ENCODE data around the gene MELTF.

MELTF gene

DNA sequence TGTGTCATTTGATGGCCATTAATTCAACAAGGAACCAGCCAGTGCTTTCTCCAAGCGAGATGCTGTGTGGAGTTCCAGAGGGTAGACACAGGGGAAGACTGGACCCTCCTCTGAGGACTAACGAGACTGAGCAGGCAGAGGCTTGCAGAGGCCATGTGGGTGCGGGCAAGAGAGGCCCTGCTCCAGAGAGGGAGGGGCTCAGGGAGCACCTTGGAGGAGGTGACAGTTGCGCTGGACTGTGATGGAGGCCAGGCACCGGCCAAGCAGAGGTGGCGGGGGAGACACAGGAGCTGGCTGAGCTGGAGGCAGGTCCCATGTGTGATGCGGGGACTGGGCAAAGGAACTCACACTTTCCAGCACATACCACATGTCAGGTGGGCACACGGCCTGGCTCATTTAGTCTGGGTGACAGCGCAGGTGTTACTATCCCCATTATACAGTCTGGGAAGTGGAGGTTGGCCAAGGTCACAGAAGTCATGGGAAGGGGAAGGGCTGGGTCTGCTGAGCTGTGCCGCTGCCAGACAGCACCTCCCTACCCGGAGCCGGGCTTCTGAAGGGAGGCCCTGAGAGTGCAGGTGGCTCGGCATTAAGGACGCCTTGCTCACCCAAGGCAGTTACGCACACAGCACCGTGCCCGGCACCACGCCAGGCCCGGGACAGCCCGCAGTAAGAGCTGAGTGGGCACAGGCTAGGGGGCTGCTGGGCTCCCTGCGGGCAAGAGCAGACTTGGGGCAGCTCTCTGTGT lies 3.7 kb downstream of the MELTF start:
- H3K9ac ChIP-seq (ENCODE audit: low read length) = no peak overlapping the region
- no peaks in the 10 kb centered on the region for H3K9me3 ChIP-seq (ENCODE audit: control insufficient read depth, insufficient read depth, low read depth, low read length)
- H3K4me3 ChIP-seq (ENCODE audit: low read depth, low read length) = no peak overlapping the region
- no peaks in the 10 kb centered on the region for H3K36me3 ChIP-seq (ENCODE audit: control insufficient read depth, insufficient read depth, low read length)
- H3K27me3 ChIP-seq (ENCODE audit: control insufficient read depth, insufficient read depth, low read length) = peaks cover 14% of the 10 kb centered on the region
- H3K27ac ChIP-seq (ENCODE audit: low read depth, low read length) = no peak overlapping the region
- H3K4me1 ChIP-seq (ENCODE audit: control insufficient read depth, insufficient read depth, low read length) = peaks cover 36% of the 10 kb centered on the region

DNA sequence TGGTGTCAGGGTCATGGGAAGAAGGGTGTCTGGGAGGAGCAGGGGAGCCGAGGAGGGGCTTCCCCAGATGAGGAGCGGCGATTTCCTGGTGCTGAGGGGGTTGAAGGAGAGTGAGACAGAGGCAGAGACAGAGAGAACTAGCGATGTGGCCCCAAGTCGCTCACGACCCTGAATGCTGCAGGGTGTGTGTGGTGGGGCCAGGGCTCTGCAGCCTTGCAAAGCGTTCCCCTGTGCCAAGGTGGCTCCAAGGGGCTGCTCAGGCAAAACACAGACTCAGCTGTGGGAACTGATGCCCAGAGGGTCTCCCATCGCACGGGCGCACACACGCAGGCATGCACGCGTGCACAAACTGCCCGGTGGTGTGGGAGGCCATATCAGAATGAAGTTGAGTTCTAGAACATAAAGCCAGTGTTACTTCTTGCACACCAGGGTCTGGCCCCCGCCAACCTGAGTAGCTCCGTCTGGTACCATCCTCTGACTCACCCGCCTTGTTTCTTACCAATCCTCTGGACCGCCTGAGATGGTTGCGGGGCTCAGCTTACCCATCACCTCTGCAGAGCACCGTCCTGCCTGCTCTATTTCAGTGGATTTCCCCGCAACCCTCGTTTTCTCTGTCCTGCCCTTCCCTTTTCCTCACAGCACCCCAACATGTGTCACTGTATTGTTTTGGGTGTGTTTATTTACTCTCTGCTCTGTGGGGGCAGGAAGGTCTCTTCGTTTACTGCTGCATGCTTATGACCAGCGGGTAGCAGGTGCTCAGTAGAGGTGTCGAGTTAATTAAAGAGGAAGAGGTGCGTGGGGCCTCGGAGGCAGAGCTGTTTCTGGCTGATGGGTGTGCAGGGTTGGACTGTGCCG lies 4.5 kb downstream of the MELTF start:
- H3K9ac ChIP-seq (ENCODE audit: low read length) = no peak overlapping the region
- no peaks in the 10 kb centered on the region for H3K36me3 ChIP-seq (ENCODE audit: control insufficient read depth, insufficient read depth, low read length)
- H3K4me3 ChIP-seq (ENCODE audit: low read depth, low read length) = no peak overlapping the region
- no peaks in the 10 kb centered on the region for H3K9me3 ChIP-seq (ENCODE audit: control insufficient read depth, insufficient read depth, low read depth, low read length)
- H3K27ac ChIP-seq (ENCODE audit: low read depth, low read length) = no peak overlapping the region
- peaks cover 36% of the 10 kb centered on the region for H3K4me1 ChIP-seq (ENCODE audit: control insufficient read depth, insufficient read depth, low read length)
- H3K27me3 ChIP-seq (ENCODE audit: control insufficient read depth, insufficient read depth, low read length) = peaks cover 14% of the 10 kb centered on the region

DNA sequence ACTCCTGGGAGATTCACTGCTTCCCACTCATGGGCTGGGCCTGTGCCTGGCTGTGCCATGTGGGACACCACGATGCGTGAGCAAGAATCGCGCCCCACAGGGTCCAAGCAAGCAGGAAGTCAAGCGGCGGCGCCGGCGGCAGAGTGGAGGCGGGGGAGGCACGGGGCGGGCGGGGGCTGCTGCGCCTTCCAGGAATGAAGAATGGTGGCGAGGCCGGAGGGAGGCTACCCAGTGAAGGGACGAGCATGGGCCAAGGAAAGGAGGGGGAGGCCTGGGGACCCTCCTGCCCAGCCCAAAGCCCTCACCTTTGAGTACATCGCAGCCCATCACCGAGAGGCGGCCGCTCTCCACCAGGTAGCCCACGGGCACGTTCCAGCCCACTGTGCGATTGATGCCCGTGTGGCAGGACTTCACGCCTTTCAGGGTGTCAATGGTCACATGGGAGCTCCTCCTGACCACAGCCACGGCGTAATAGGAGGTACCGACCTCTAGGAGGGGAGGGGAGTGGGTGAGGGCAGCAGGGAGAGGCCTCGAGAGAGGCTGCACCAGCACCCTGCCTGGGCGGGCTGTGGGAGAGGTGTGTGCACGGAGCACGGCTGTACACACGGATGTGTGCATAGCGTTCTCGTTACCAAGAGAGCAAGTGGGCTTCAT lies 5.5 kb downstream of the MELTF start:
- no peak overlapping the region for H3K4me3 ChIP-seq (ENCODE audit: low read depth, low read length)
- no peaks in the 10 kb centered on the region for H3K36me3 ChIP-seq (ENCODE audit: control insufficient read depth, insufficient read depth, low read length)
- no peaks in the 10 kb centered on the region for H3K9me3 ChIP-seq (ENCODE audit: control insufficient read depth, insufficient read depth, low read depth, low read length)
- H3K27me3 ChIP-seq (ENCODE audit: control insufficient read depth, insufficient read depth, low read length) = peaks cover 10% of the 10 kb centered on the region
- no peak overlapping the region for H3K27ac ChIP-seq (ENCODE audit: low read depth, low read length)
- H3K4me1 ChIP-seq (ENCODE audit: control insufficient read depth, insufficient read depth, low read length) = peaks cover 36% of the 10 kb centered on the region
- no peak overlapping the region for H3K9ac ChIP-seq (ENCODE audit: low read length)

DNA sequence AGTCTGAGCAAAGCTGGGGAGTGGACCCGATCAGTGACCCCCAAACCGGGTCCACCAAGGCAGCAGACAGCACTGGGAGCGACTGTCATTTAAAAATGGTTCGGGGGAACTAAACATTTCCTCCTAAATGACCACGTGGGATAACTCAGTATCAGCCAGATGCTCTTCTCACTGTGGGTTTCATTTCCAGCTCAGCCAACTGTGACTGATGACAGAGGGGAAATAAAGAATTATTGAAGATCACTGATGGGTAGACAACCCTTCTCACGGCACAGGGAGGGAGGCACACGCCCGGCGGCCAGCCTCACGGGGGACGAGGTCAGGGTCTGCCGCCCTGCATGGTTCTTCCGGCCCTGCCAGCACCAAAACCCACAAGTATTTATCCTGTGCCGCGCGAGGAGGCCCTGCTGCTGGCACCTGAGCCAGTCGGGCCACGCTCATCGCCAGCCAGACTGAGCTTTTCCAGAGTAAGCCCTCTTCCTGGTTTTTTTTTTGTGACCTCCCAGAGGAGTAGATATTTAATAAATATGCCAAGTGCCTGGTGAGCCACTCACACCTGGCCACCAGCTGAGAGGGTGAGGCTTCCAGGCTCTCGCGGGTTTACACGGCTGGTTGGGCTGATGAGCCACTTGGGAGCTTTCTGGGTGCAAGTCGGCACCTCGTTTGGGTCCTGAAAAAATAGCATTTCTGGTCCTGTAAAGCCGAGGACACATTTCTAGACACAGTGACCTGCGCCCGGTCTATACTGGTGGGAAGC lies 6.2 kb downstream of the MELTF start:
- Histone ChIP-seq H3K9me3 (ENCODE audit: control insufficient read depth, insufficient read depth, low read depth, low read length) (no peaks in the 10 kb centered on the region), H3K4me1 (ENCODE audit: control insufficient read depth, insufficient read depth, low read length) (peaks cover 33% of the 10 kb centered on the region), H3K4me3 (ENCODE audit: low read depth, low read length) (0 out of 2 replicates have a peak overlapping the region, but pooled peaks have one; percentile 4), H3K27ac (ENCODE audit: low read depth, low read length) (no peak overlapping the region), H3K27me3 (ENCODE audit: control insufficient read depth, insufficient read depth, low read length) (peaks cover 3% of the 10 kb centered on the region), H3K36me3 (ENCODE audit: control insufficient read depth, insufficient read depth, low read length) (no peaks in the 10 kb centered on the region), H3K9ac (ENCODE audit: low read length) (no peak overlapping the region)

DNA sequence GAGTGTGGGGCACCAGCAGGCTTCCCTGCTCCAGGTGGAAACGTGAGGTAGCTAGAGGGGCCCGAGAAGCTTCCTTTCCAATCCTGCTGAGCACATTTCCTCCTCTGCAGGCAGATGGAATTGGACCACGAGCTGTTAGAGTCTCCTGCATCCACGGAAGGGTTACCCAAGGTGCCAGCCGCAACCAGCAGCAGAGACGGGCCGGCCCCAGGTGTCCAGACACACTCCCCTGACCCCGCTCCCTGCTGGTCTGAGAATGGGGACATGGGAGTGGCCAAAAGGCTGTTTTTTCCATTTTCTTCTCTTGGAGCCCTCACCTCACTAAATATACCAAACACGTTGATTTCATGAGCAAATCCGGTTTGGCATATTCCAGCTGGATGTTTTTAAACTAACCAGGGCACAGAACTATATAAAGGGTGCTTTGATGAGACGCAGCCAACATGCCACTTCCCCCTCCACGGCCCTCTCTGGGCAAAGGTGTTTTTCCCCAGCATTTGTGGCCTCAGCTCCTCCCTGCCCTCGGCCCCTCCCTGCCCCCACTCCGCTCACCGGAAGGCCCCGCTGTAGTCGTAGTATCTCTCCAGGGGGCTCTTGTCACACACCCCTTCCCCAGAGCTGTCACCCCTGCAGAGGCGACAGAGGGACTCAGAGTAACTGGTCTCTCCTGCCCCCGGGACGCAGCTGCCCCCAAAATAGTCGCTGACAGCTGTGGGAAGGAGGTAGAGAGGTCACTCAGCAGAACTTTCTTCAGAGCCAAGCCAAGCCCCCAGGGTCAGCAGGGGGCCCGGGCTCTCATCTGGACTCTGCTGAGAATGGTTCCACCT lies 7.0 kb downstream of the MELTF start:
- Histone ChIP-seq H3K9me3 (ENCODE audit: control insufficient read depth, insufficient read depth, low read depth, low read length) (no peaks in the 10 kb centered on the region), H3K9ac (ENCODE audit: low read length) (no peak overlapping the region), H3K36me3 (ENCODE audit: control insufficient read depth, insufficient read depth, low read length) (no peaks in the 10 kb centered on the region), H3K4me1 (ENCODE audit: control insufficient read depth, insufficient read depth, low read length) (peaks cover 29% of the 10 kb centered on the region), H3K27ac (ENCODE audit: low read depth, low read length) (no peak overlapping the region), H3K4me3 (ENCODE audit: low read depth, low read length) (peak overlapping the region; percentile 4; the same call in 1 of the 2 replicates), H3K27me3 (ENCODE audit: control insufficient read depth, insufficient read depth, low read length) (no peaks in the 10 kb centered on the region)

DNA sequence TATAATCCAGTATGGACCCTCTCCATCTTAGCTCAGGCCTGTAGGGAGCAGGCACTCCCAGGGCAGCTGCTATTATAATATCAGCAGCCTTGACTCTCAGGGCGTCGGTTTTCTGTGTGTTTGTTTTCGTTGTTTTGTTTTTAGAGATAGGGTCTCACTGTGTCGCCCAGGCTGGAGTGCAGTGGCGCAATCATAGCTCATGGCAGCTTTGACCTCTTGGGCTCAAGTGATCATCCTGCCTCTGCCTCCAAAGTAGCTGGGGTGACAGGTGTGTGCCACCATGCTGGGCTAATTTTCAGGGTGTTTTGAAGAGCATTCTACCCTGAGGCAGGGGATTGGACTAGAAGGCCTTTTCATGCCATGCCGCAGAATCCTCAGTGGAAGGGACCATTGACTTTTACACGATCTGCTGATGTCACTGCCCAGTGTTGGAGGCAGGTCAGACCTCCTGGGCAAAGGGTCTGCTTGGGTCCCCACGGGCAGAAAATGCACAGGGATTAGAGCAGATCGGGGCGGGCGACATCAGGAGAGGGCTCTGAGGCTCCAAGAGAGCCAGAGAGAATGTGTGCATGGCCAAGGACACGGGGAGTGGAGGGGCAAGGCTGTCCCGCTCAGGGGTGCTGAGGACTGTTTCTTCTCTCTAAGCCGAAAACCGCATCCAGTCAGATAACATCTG lies 7.8 kb downstream of the MELTF start:
- Histone ChIP-seq H3K4me3 (ENCODE audit: low read depth, low read length) (no peak overlapping the region), H3K27me3 (ENCODE audit: control insufficient read depth, insufficient read depth, low read length) (no peaks in the 10 kb centered on the region), H3K9ac (ENCODE audit: low read length) (no peak overlapping the region), H3K9me3 (ENCODE audit: control insufficient read depth, insufficient read depth, low read depth, low read length) (no peaks in the 10 kb centered on the region), H3K36me3 (ENCODE audit: control insufficient read depth, insufficient read depth, low read length) (no peaks in the 10 kb centered on the region), H3K4me1 (ENCODE audit: control insufficient read depth, insufficient read depth, low read length) (peaks cover 29% of the 10 kb centered on the region), H3K27ac (ENCODE audit: low read depth, low read length) (no peak overlapping the region)

DNA sequence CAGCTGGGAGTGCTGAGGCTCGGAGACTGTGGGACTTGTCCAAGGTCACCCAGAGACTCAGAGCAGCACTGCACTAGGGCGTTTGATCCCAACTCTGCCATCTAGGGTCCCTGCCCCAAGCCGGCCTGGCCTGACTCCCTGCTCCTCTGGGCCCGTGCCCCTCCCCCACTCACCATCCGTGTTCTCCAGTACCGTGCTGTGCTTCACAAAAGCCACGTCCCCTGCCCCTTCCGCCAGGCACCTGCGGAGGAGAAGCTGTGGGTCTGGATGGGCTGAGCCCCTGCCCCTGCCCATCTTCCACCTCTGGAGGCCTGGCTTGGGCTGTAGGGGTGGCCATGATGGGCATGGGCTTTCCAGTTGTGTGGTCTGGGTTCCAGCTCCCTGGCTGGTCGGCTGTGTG lies 8.4 kb downstream of the MELTF start:
- H3K4me1 ChIP-seq (ENCODE audit: control insufficient read depth, insufficient read depth, low read length) = peaks cover 29% of the 10 kb centered on the region
- no peaks in the 10 kb centered on the region for H3K36me3 ChIP-seq (ENCODE audit: control insufficient read depth, insufficient read depth, low read length)
- no peaks in the 10 kb centered on the region for H3K27me3 ChIP-seq (ENCODE audit: control insufficient read depth, insufficient read depth, low read length)
- no peak overlapping the region for H3K27ac ChIP-seq (ENCODE audit: low read depth, low read length)
- no peak overlapping the region for H3K4me3 ChIP-seq (ENCODE audit: low read depth, low read length)
- no peaks in the 10 kb centered on the region for H3K9me3 ChIP-seq (ENCODE audit: control insufficient read depth, insufficient read depth, low read depth, low read length)
- H3K9ac ChIP-seq (ENCODE audit: low read length) = no peak overlapping the region

DNA sequence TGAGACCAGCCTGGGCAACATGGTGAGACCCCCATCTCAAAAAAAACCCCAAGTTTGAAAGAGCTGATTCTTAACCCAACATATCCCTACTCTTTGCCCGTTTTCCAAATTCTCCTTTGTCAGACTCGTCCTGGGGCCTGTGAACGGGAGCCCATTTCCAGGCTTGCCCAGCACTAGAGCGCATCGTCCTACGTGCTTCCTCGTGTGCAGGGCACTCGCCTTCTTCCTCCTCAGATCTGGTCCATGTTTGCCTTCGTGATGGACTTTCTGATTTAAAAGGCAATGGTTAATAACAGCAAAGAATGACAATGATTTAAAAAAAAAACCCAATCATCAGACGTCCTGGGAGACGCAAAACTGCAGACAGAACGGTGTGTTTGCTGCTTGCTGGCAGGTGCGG lies 10.1 kb downstream of the MELTF start:
- Histone ChIP-seq H3K9ac (ENCODE audit: low read length) (no peak overlapping the region), H3K4me3 (ENCODE audit: low read depth, low read length) (no peak overlapping the region), H3K36me3 (ENCODE audit: control insufficient read depth, insufficient read depth, low read length) (no peaks in the 10 kb centered on the region), H3K27ac (ENCODE audit: low read depth, low read length) (no peak overlapping the region), H3K27me3 (ENCODE audit: control insufficient read depth, insufficient read depth, low read length) (no peaks in the 10 kb centered on the region), H3K9me3 (ENCODE audit: control insufficient read depth, insufficient read depth, low read depth, low read length) (no peaks in the 10 kb centered on the region), H3K4me1 (ENCODE audit: control insufficient read depth, insufficient read depth, low read length) (peaks cover 29% of the 10 kb centered on the region)

DNA sequence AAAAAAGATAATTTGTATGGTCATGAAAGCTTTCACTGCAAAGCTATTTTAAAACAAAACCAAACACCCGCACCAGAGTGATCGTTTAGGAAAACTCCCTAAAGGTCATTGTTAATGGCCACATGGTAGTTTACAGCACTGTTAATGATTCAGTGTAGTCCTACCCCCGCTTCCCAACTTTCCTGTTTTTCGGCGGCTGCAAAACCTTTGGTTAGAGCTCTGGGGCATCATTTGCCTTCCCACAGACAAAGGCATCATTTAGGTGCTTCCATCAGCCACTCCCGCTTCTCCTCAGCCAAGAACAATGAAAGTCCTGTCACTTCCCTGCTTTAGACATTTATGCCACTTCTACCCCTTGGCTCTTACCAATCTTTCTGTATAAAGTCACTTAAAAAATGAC lies 10.6 kb downstream of the MELTF start:
- H3K27me3 ChIP-seq (ENCODE audit: control insufficient read depth, insufficient read depth, low read length) = no peaks in the 10 kb centered on the region
- H3K36me3 ChIP-seq (ENCODE audit: control insufficient read depth, insufficient read depth, low read length) = no peaks in the 10 kb centered on the region
- no peaks in the 10 kb centered on the region for H3K9me3 ChIP-seq (ENCODE audit: control insufficient read depth, insufficient read depth, low read depth, low read length)
- H3K27ac ChIP-seq (ENCODE audit: low read depth, low read length) = no peak overlapping the region
- H3K4me1 ChIP-seq (ENCODE audit: control insufficient read depth, insufficient read depth, low read length) = peaks cover 29% of the 10 kb centered on the region
- H3K9ac ChIP-seq (ENCODE audit: low read length) = no peak overlapping the region
- no peak overlapping the region for H3K4me3 ChIP-seq (ENCODE audit: low read depth, low read length)

Measured in HUES6 (cell line).